HEK293 (cell line): ENCODE measurements around the gene ABCF1.
A peak's percentile ranks its signal among the peaks of the same experiment; 100 is the strongest.

Experiments used
- CTCF ChIA-PET: fragments of 350-600 bp; formaldehyde crosslinking; extraction: SDS; loops from one replicate; lab custom pipeline; 2021; ENCODE audit warnings: antibody characterized with exemption; lab: Yijun Ruan, JAX
- POLR2A ChIA-PET: fragments of 300-600 bp; formaldehyde crosslinking; extraction: SDS; loops from one replicate; lab custom pipeline; 2020; ENCODE audit warnings: antibody characterized with exemption, inconsistent platforms; lab: Yijun Ruan, JAX
- H3K27ac ChIP-seq: fragments of 200-500 bp; sonication (Bioruptor generic); 2 replicates; pipeline ENCODE4 v1.5.1; 2014; ENCODE audit warnings: low read depth, low read length, control low read depth, inconsistent platforms; ENCODE audit errors: extremely low read depth
- H3K36me3 ChIP-seq, 2 experiments: fragments of 200-500 bp in 1 of 2; sonication (Bioruptor generic) in 1 of 2; 1 replicate in 1 of 2; 2 replicates in 1 of 2; pipeline ENCODE4 v1.5.1; 2014 to 2017; ENCODE audit warnings: inconsistent platforms in 2 of 2, low read length in 2 of 2; ENCODE audit not compliant: control insufficient read depth in 2 of 2, insufficient read depth in 1 of 2
- H3K4me1 ChIP-seq: fragments of 200-500 bp; sonication (Bioruptor generic); 2 replicates; pipeline ENCODE4 v1.5.1; 2014; ENCODE audit warnings: mild to moderate bottlenecking, low read length, inconsistent platforms; ENCODE audit not compliant: control insufficient read depth, insufficient read depth
- H3K4me3 ChIP-seq: 2 replicates; pipeline ENCODE4 v1.5.1; 2011; ENCODE audit warnings: low read depth, mild to moderate bottlenecking, control low read depth, low read length, moderate library complexity
- H3K9me3 ChIP-seq: fragments of 200-500 bp; sonication (Bioruptor generic); 2 replicates; pipeline ENCODE4 v1.5.1; 2014; ENCODE audit warnings: low read depth, low read length, inconsistent platforms; ENCODE audit not compliant: control insufficient read depth, insufficient read depth
- CTCF ChIP-seq: fragments of 450-650 bp; formaldehyde crosslinking; IDR thresholded peaks from 2 replicates; pipeline ENCODE4 v1.5.1; 2016; ENCODE audit warnings: missing biosample characterization, missing genetic modification characterization
- PRDM1 ChIP-seq: fragments of 450-650 bp; formaldehyde crosslinking; IDR thresholded peaks from 2 replicates; pipeline ENCODE4; 2016; ENCODE audit warnings: missing biosample characterization, missing genetic modification characterization
- REST ChIP-seq: fragments of 450-650 bp; formaldehyde crosslinking; IDR thresholded peaks from 2 replicates; pipeline ENCODE4 v1.5.1; 2016; ENCODE audit warnings: missing biosample characterization, missing genetic modification characterization
- TCF7L2 ChIP-seq: IDR thresholded peaks from 2 replicates; pipeline ENCODE4 v1.6.1; 2011; ENCODE audit warnings: low read depth, mild to moderate bottlenecking, inconsistent platforms, low read length, moderate library complexity, borderline replicate concordance
- TRIM28 ChIP-seq: IDR thresholded peaks from 2 replicates; pipeline ENCODE4 v1.6.1; 2011; ENCODE audit warnings: low read length, control low read depth, borderline replicate concordance
- ZIC2 ChIP-seq: fragments of 450-650 bp; formaldehyde crosslinking; IDR thresholded peaks from 2 replicates; pipeline ENCODE4 v1.5.1; 2016; ENCODE audit warnings: missing biosample characterization, missing genetic modification characterization
- ZNF133 ChIP-seq: fragments of 450-650 bp; formaldehyde crosslinking; IDR thresholded peaks from 2 replicates; pipeline ENCODE4 v1.5.1; 2016; ENCODE audit warnings: missing biosample characterization, missing genetic modification characterization
- ZNF155 ChIP-seq: fragments of 450-650 bp; formaldehyde crosslinking; IDR thresholded peaks from 2 replicates; pipeline ENCODE4 v1.5.1; 2016; ENCODE audit warnings: missing biosample characterization, missing genetic modification characterization
- ZNF175 ChIP-seq: fragments of 450-650 bp; formaldehyde crosslinking; IDR thresholded peaks from 2 replicates; pipeline ENCODE4 v1.5.1; 2016; ENCODE audit warnings: missing biosample characterization, missing genetic modification characterization
- ZNF341 ChIP-seq: fragments of 450-650 bp; formaldehyde crosslinking; IDR thresholded peaks from 2 replicates; pipeline ENCODE4; 2016; ENCODE audit warnings: low read depth, missing biosample characterization, missing genetic modification characterization
- ZNF426 ChIP-seq: fragments of 450-650 bp; formaldehyde crosslinking; IDR thresholded peaks from 2 replicates; pipeline ENCODE4 v1.5.1; 2017; ENCODE audit warnings: missing biosample characterization, missing genetic modification characterization, mild to moderate bottlenecking, inconsistent platforms, moderate library complexity
- ZNF626 ChIP-seq: fragments of 450-650 bp; sonication (Bioruptor Pico); formaldehyde crosslinking; IDR thresholded peaks from 2 replicates; pipeline ENCODE4 v1.5.1; 2018; ENCODE audit warnings: missing biosample characterization, missing genetic modification characterization, inconsistent platforms
- ZNF701 ChIP-seq: fragments of 450-650 bp; formaldehyde crosslinking; IDR thresholded peaks from 2 replicates; pipeline ENCODE4 v1.5.1; 2016; ENCODE audit warnings: missing biosample characterization, missing genetic modification characterization
- ZNF791 ChIP-seq: fragments of 450-650 bp; formaldehyde crosslinking; IDR thresholded peaks from 2 replicates; pipeline ENCODE4 v1.5.1; 2016; ENCODE audit warnings: missing biosample characterization, missing genetic modification characterization
- TF ChIP-seq, protein P1 (sequence below): fragments of 450-650 bp; formaldehyde crosslinking; IDR thresholded peaks from 2 replicates; pipeline ENCODE4 v1.5.1; 2016; ENCODE audit warnings: missing biosample characterization, missing genetic modification characterization
- TF ChIP-seq, protein P2 (sequence below): fragments of 450-650 bp; formaldehyde crosslinking; IDR thresholded peaks from 2 replicates; pipeline ENCODE4 v1.5.1; 2016; ENCODE audit warnings: missing biosample characterization, missing genetic modification characterization
- TF ChIP-seq, protein P3 (sequence below): fragments of 450-650 bp; formaldehyde crosslinking; IDR thresholded peaks from 2 replicates; pipeline ENCODE4 v1.5.1; 2016; ENCODE audit warnings: missing biosample characterization, missing genetic modification characterization

The ABCF1 gene

DNA sequence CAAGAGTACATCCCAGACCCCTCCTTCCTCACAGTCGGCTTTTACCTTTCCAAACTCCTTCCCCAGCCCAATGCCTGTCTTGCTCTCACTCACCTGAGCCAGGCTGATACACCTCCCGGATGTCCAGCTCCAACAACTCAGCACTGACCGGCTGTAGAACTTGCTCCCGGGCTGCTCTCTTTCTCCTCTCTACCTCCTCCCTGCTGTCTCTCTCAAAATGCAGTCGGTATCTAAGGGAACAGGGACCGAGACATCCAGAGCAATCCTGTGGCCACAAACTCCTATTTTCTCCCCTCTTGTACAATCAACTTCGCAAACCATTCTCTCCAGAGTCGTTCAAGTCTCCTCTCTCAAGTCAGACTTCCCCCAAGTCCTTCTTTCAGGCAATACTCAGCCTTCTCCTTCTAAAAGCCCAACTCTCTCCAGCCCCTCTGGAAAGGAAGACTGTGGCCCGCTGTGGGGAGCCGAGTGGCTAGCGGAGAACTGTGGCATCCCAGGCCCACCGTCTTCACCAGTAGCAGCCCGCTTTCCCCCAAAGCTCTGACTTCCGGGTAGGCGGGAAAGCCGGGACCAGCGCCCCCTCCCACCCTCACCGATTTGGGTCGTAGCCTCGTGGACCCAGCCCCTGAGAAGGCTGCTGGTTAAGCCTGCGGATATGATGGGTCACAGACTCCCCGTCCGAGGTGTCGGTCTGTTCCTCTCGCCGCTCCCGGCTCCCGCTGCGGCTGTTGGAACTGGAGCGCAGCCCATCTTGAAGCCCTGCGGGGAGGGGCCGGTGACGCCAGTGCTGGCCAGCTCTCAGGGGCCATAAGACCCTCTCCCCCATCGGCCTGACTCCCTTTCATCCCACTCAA lies 16.1 kb upstream of the ABCF1 start:
- Histone ChIP-seq H3K27ac (peak overlapping the region; percentile 74; the same call in 1 of the 2 replicates), H3K4me3 (peak overlapping the region; percentile 86), H3K9me3 (no peaks in the 10 kb centered on the region), H3K36me3 (peaks cover 30 to 61% of the 10 kb centered on the region in 2 experiments), H3K4me1 (0 out of 2 replicates have a peak, but pooled peaks cover 3% of the 10 kb centered on the region)
- TF ChIP-seq ZNF626 (no peak), ZNF791 (tag by site-specific recombination) (no peak), ZNF341 (peak; percentile 78), ZIC2 (tag by site-specific recombination) (0 out of 2 replicates have a peak, but pooled peaks have one; percentile 5), ZNF175 (tag by site-specific recombination) (no peak), CTCF (tag by site-specific recombination) (peak; percentile 26; the same call in 1 of the 2 replicates), REST (tag by site-specific recombination) (peak; percentile 75; the same call in 1 of the 2 replicates)
- TF ChIP-seq, protein P1, sequence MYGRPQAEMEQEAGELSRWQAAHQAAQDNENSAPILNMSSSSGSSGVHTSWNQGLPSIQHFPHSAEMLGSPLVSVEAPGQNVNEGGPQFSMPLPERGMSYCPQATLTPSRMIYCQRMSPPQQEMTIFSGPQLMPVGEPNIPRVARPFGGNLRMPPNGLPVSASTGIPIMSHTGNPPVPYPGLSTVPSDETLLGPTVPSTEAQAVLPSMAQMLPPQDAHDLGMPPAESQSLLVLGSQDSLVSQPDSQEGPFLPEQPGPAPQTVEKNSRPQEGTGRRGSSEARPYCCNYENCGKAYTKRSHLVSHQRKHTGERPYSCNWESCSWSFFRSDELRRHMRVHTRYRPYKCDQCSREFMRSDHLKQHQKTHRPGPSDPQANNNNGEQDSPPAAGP (tag by site-specific recombination): no peak
- CTCF ChIA-PET: interaction anchor here (0.5 to 9.2 kb wide), 15 partner anchors 12 to 514 kb away, joined by 3 to 175 read pairs (median 3); partner anchors contain the start of genes ABCF1 and DHX16
- POLR2A ChIA-PET: interaction anchor here (0.6 to 4.1 kb wide), 12 partner anchors 10 to 1960 kb away, joined by 3 to 41 read pairs (median 5); partner anchors contain the start of genes ABCF1 and DHX16

GRCh38 chr6:30555816-30556065 lies 15.5 kb upstream of the ABCF1 start:
- H3K36me3 ChIP-seq: peaks cover 24 to 55% of the 10 kb centered on the region in 2 experiments
- POLR2A ChIA-PET: interaction anchor here (0.6 to 4.1 kb wide), 11 partner anchors 10 to 1959 kb away, joined by 3 to 41 read pairs (median 6); partner anchors contain the start of genes ABCF1 and DHX16
- H3K4me3 ChIP-seq: peak overlapping the region; percentile 86
- CTCF ChIA-PET: interaction anchor here (0.6 to 9.2 kb wide), 5 partner anchors 13 to 145 kb away, joined by 3 to 175 read pairs (median 3); partner anchors contain the start of gene DHX16
- H3K9me3 ChIP-seq: no peaks in the 10 kb centered on the region
- H3K27ac ChIP-seq: peak overlapping the region; percentile 74
- 0 out of 2 replicates have a peak, but pooled peaks cover 3% of the 10 kb centered on the region for H3K4me1 ChIP-seq
- TF ChIP-seq, protein P2, sequence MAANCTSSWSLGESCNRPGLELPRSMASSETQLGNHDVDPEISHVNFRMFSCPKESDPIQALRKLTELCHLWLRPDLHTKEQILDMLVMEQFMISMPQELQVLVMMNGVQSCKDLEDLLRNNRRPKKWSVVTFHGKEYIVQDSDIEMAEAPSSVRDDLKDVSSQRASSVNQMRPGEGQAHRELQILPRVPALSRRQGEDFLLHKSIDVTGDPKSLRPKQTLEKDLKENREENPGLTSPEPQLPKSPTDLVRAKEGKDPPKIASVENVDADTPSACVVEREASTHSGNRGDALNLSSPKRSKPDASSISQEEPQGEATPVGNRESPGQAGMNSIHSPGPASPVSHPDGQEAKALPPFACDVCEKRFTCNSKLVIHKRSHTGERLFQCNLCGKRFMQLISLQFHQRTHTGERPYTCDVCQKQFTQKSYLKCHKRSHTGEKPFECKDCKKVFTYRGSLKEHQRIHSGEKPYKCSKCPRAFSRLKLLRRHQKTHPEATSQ (tag by site-specific recombination): no peak
- no peak for TF ChIP-seq ZNF426 (tag by site-specific recombination)
- no peak for TF ChIP-seq ZNF133 (tag by site-specific recombination)
- TF ChIP-seq ZNF701: no peak
- TF ChIP-seq ZNF155 (tag by site-specific recombination): no peak
- TF ChIP-seq REST (tag by site-specific recombination): no peak; the same call in 1 of the 2 replicates
- TF ChIP-seq, protein P3, sequence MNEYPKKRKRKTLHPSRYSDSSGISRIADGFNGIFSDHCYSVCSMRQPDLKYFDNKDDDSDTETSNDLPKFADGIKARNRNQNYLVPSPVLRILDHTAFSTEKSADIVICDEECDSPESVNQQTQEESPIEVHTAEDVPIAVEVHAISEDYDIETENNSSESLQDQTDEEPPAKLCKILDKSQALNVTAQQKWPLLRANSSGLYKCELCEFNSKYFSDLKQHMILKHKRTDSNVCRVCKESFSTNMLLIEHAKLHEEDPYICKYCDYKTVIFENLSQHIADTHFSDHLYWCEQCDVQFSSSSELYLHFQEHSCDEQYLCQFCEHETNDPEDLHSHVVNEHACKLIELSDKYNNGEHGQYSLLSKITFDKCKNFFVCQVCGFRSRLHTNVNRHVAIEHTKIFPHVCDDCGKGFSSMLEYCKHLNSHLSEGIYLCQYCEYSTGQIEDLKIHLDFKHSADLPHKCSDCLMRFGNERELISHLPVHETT (tag by site-specific recombination): no peak
- TF ChIP-seq TRIM28: no peak
- no peak for TF ChIP-seq PRDM1
- TF ChIP-seq ZIC2 (tag by site-specific recombination): no peak
- TF ChIP-seq TCF7L2: no peak
